Measurements from ENCODE around the gene ZNF234.
"Not testable (repeated sequence)": the region's sequence is repeated elsewhere in the genome, so short reads cannot be mapped to it uniquely, and the experiment has no call there.

Gene ZNF234

DNA sequence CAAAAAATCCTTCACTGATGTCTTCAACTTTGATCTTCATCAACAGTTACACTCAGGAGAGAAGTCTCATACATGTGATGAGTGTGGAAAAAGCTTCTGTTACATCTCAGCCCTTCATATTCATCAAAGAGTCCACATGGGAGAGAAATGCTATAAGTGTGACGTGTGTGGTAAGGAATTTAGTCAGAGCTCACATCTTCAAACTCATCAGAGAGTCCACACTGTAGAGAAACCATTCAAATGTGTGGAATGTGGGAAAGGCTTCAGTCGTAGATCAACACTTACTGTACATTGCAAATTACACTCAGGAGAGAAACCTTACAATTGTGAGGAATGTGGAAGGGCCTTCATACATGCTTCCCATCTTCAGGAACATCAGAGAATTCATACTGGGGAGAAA is 15.1 kb downstream of the ZNF234 start:
- ATAC-seq (no peak), DNase-seq (no peak)
- Mint-ChIP-seq H3K9me3 (peaks cover 30 to 57% of the 10 kb centered on the region in 2 donors), H3K4me1 (no peaks in the 10 kb centered on the region), H3K4me3 (no peak overlapping the region), H3K27me3 (no peaks in the 10 kb centered on the region), H3K27ac (no peak overlapping the region)

DNA sequence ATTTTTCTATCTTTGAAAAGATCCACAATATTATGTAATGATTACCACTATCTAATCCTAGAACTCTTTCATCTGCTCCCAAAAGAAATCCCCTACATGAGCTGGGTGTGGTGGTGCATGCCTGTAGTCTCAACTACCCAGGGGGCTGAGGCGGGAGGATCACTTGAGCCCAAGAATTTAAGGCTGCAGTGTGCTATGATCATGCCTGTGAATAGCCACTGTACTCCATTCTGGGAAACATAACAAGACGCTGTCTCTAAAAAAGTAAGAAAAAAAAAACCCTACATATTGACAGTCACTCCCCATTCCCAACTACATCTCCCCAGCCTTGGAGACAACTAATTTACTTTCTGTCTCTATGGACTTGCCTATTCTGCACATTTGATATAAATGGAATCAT is 22.4 kb downstream of the ZNF234 start:
- DNase-seq (no peak), ATAC-seq (no peak)
- Mint-ChIP-seq H3K4me1 (peaks cover 28% of the 10 kb centered on the region), H3K27ac (no peak overlapping the region), H3K4me3 (no peak overlapping the region), H3K27me3 (no peaks in the 10 kb centered on the region), H3K9me3 (peaks cover 36 to 42% of the 10 kb centered on the region in 2 donors)

DNA sequence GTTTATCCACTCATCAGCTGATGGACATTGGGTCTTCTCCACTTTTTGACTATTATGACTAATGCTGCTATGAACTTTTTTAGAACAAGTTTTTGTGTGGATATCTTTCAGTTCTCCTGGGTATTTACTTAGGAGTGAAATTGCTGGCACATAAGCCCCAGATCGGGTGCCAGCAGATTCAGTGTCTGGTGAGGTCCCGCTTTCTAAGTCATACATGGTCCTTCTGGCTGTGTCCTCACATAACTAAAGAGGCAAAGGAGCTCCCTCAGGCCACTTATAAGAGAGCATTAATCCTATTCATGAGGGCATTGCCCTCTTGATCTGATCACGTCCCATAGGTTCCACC is 22.9 kb downstream of the ZNF234 start:
- Mint-ChIP-seq H3K4me3 (peak overlapping the region; percentile 97), H3K9me3 (peaks cover 36 to 39% of the 10 kb centered on the region in 2 donors), H3K27me3 (no peaks in the 10 kb centered on the region), H3K27ac (peak overlapping the region in 1 of 2 donors; percentile 96), H3K4me1 (peaks cover 28% of the 10 kb centered on the region)
- no peak for ATAC-seq
- no peak for DNase-seq

DNA sequence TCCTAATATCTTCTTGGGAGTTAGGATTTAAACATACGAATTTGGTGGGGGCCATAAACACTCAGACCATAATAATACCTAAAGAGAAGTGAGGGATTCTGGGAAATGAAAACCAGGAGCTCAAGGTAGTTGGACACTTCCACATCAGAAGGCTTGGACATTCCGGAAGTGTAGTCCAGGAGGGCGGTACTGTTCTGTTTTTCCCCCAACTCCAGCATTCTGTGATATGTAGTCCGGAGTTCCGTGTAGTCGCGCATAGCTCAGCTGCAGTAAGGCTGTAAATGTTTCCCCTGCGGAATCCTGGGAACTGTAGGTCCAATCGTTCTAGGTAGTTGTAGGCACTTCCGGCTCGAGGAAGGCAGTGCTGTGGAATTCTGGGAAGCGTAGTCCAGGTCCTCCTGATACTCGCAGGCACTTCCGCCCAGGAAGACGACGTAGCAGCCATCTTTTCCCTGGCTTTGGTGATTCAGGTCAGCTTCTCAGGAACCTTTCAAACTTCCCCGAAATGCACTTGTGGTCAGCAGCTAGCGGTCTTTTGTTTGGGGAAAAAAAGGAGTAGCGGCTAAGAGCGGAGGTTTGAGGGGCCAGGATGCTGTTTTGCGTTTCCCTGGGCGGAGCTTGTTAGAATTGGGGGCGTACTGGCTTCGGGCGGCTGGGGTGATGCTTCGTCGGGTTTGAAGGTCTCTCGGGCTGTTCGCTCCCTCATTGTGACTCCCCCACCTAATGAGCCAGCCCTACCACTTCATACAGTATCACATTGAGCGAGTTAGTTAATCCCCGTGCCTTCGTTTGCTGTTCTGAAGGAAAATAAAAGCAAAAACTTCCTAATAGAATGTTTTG is 23.5 kb downstream of the ZNF234 start, which contains the start of gene ZNF226:
Gene ZNF226 (plus strand): TSS at position 428 of the 840 bp plus-strand sequence. CDS start 4,981 bp downstream, outside the sequence.
- H3K9me3 Mint-ChIP-seq = peaks cover 34 to 36% of the 10 kb centered on the region in 2 donors
- H3K27me3 Mint-ChIP-seq = no peaks in the 10 kb centered on the region
- DNase-seq = peak; percentile 66 to 81
- peak; percentile 89 for ATAC-seq
- peak within 1 kb of the TSS; percentile 96 to 97 for H3K27ac Mint-ChIP-seq
- peak within 1 kb of the TSS; percentile 97 for H3K4me3 Mint-ChIP-seq
- peaks cover 28% of the 10 kb centered on the region for H3K4me1 Mint-ChIP-seq

DNA sequence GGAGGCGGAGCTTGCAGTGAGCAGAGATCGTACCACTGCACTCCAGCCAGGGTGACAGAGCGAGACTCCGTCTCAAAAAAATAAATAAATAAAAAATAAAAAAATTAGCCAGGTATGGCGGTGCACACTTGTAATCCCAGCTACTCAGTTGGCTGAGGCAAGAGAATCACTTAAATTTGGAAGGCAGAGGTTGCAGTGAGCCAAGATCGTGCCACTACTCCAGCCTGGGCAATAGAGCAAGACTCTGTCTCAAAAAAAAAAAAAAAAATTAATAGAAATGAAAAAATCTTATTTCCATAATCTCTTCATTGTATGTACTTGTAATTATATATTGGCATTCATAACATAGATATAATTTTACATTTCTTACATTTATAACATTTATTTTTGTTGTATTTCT is 29.3 kb downstream of the ZNF234 start:
- DNase-seq, H3K27me3 Mint-ChIP-seq, H3K4me3 Mint-ChIP-seq, ATAC-seq, H3K27ac Mint-ChIP-seq: not testable (repeated sequence)
- Mint-ChIP-seq H3K4me1 (peaks cover 19% of the 10 kb centered on the region), H3K9me3 (peaks cover 47 to 57% of the 10 kb centered on the region in 2 donors)

DNA sequence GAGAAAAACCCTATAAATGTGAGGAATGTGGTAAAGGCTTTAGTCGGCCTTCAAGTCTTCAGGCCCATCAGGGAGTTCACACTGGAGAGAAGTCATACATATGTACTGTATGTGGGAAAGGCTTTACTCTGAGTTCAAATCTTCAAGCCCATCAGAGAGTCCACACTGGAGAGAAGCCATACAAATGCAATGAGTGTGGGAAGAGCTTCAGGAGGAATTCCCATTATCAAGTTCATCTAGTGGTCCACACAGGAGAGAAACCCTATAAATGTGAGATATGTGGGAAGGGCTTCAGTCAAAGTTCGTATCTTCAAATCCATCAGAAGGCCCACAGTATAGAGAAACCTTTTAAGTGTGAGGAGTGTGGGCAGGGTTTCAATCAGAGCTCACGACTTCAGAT is 35.2 kb downstream of the ZNF234 start:
- no peak overlapping the region for H3K27ac Mint-ChIP-seq
- ATAC-seq = no peak
- no peak for DNase-seq
- no peaks in the 10 kb centered on the region for H3K4me1 Mint-ChIP-seq
- peaks cover 56 to 82% of the 10 kb centered on the region in 2 donors for H3K9me3 Mint-ChIP-seq
- H3K4me3 Mint-ChIP-seq = no peak overlapping the region
- no peaks in the 10 kb centered on the region for H3K27me3 Mint-ChIP-seq

DNA sequence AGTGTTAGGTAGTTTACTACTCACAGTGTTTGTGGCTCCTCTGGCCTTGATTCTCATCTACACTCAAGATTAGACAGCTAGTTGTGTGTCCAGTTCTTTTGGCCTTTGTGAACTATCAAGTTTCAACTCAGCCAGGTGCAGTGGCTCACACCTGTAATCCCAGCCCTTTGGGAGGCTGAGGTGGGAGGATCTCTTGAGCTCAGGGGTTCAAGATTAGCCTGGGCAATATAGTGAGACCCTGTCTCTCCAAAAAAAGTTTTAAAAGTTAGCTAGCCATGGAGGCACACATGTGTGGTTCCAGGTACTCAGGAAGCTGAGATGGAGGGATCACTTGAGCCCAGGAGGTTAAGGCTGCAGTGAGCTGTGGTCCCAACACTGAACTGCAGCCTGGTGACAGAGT is 39.6 kb downstream of the ZNF234 start:
- ATAC-seq (no peak), DNase-seq (no peak)
- H3K9me3 Mint-ChIP-seq = peaks cover 36 to 59% of the 10 kb centered on the region in 2 donors
- no peak overlapping the region for H3K4me3 Mint-ChIP-seq
- no peak overlapping the region for H3K27ac Mint-ChIP-seq
- no peaks in the 10 kb centered on the region for H3K27me3 Mint-ChIP-seq
- no peaks in the 10 kb centered on the region for H3K4me1 Mint-ChIP-seq

DNA sequence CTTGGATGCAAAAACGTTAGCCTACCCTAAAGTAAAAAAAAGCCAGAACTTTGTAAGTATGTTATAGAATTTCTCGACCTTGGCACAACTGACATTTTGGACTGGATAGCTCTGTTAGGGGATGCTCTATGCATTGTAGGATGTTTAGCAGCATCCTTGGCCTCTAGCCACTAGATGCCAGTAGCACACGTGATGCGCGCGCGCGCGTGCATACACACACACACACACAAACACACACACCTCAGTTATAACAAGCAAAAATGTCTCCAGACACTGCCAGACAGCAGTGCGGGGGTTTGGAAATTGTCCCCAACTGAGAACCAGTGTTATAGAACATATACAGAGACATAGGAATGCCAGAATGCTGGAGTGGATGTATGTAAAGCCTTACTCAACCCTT is 40.8 kb downstream of the ZNF234 start:
- no peak overlapping the region for H3K27ac Mint-ChIP-seq
- no peaks in the 10 kb centered on the region for H3K27me3 Mint-ChIP-seq
- no peak for ATAC-seq
- H3K9me3 Mint-ChIP-seq = peaks cover 24 to 54% of the 10 kb centered on the region in 2 donors
- no peaks in the 10 kb centered on the region for H3K4me1 Mint-ChIP-seq
- no peak for DNase-seq
- H3K4me3 Mint-ChIP-seq = no peak overlapping the region

DNA sequence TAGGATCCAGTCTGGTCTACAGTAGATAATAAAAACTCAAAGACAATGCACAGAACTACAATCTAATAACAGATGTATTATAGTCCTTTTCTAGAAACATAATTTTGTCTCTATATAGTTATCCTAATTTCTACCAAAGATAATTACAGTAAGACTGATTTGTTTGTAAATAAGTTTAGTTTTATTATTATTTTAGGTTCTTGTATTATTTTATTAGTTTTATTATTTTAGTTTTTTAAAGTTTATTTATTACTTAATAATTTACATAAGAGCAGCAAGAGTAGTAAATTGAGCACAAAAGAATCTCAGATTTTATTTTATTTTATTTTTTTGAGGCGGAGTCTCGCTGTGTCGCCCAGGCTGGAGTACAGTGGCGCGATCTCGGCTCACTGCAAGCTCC is 48.7 kb downstream of the ZNF234 start:
- peaks cover 32 to 54% of the 10 kb centered on the region in 2 donors for H3K9me3 Mint-ChIP-seq

DNA sequence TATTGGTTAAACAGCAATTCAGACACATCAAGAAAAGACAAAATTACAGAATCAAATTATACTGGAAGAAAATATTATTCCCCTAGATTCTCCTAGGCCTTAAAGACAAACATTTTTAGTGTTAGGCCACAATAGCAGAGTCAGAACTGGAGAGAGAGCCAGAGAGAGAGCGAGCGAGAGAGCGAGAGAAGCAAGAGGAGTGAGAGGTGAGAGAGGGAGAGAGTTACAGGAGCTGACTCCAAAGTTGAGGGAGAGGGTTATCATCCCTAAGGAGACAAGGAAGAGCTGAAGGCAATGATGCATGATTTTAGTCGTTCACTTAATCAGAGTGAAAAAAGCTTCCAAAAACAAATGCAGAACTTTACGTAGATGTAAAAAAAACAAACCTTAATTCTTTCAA is 50.8 kb downstream of the ZNF234 start:
- H3K27ac Mint-ChIP-seq = no peak overlapping the region
- H3K4me1 Mint-ChIP-seq = no peaks in the 10 kb centered on the region
- H3K4me3 Mint-ChIP-seq = no peak overlapping the region
- DNase-seq (no peak), ATAC-seq (no peak)
- H3K9me3 Mint-ChIP-seq = peaks cover 43 to 50% of the 10 kb centered on the region in 2 donors
- H3K27me3 Mint-ChIP-seq = no peaks in the 10 kb centered on the region

More for the DNA sequence above, 48.7 kb downstream of the ZNF234 start:
- H3K27me3 Mint-ChIP-seq = no peaks in the 10 kb centered on the region
- no peak overlapping the region for H3K4me3 Mint-ChIP-seq
- H3K4me1 Mint-ChIP-seq = no peaks in the 10 kb centered on the region
- DNase-seq = no peak
- ATAC-seq = no peak
- no peak overlapping the region for H3K27ac Mint-ChIP-seq

DNA sequence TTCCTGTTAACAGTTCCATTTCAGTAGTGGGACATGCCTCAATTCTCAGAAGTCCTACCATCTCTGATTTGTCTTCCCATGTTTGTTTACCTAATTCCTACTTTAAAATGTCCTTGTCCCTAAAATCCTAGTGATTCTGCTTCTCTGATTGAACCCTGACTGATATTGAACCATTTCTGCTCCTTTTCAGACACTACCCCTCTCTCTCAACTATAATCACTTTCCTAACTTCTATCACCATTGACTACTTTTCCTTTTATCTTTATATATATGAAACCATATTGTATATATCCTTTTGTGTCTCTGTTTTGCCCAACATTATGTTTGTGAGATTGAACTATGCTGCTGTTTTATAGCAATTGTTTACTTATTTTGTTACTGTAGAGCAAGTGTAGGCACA is 55.4 kb downstream of the ZNF234 start:
- Mint-ChIP-seq H3K27ac (no peak overlapping the region), H3K4me3 (no peak overlapping the region), H3K4me1 (no peaks in the 10 kb centered on the region), H3K9me3 (peaks cover 29 to 31% of the 10 kb centered on the region in 2 donors), H3K27me3 (no peaks in the 10 kb centered on the region)
- DNase-seq (no peak), ATAC-seq (no peak)

DNA sequence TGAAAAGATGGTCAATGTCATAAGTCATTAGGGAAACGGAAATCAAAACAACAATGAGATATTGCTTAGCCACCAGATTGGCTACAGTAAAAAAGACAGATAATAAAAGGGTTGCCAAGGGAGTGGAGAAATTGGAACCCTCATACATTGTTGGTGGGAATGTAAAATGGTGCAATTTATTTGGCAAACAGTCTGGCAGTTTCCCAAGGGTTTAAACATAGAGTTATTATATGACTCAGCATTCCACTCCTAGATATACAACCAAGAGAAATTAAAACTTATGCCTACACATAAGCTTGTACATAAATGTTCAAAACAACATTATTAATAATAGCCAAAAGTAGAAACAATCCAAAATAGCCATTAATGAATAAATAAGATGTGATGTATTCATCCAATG is 61.1 kb downstream of the ZNF234 start:
- H3K4me3 Mint-ChIP-seq = no peak overlapping the region
- H3K27ac Mint-ChIP-seq = no peak overlapping the region
- no peak for DNase-seq
- no peaks in the 10 kb centered on the region for H3K27me3 Mint-ChIP-seq
- no peak for ATAC-seq
- peaks cover 6% of the 10 kb centered on the region for H3K4me1 Mint-ChIP-seq
- H3K9me3 Mint-ChIP-seq = peaks cover 21 to 30% of the 10 kb centered on the region in 2 donors

DNA sequence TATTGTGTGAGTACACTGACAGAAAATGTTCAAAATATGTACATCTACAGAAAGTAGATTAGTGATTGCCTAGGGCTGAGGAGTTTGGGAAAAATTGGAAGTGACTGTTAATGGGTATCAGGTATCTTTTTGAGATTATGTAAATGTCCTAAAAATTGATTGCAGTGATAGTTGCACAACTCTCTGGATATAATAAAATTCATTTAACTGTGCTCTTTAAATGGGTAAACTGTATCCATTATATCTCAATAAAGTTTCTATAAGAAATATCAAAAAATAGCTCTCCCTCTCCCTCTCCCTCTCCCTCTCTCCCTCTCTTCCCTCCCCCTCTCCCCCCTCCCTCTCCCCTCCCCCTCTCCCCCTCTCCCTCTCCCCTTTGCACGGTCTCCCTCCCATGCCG is 61.6 kb downstream of the ZNF234 start:
- H3K4me3 Mint-ChIP-seq = no peak overlapping the region
- no peak overlapping the region for H3K27ac Mint-ChIP-seq
- H3K27me3 Mint-ChIP-seq = no peaks in the 10 kb centered on the region
- H3K4me1 Mint-ChIP-seq = peaks cover 11% of the 10 kb centered on the region
- peaks cover 23 to 30% of the 10 kb centered on the region in 2 donors for H3K9me3 Mint-ChIP-seq
- DNase-seq (no peak), ATAC-seq (no peak)

DNA sequence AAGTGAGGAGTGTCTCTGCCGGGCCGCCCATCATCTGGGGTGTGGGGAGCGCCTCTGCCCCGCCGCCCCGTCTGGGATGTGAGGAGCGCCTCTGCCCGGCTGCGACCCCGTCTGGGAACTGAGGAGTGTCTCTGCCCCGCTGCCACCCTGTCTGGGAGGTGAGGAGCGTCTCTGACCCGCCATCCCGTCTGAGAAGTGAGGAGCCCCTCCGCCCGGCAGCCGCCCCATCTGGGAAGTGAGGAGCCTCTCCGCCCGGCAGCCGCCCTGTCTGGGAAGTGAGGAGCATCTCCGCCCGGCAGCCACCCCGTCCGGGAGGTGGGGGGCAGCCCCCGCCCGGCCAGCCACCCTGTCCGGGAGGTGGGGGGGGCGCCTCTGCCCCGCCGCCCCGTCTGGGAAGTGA is 62.5 kb downstream of the ZNF234 start:
- H3K27ac Mint-ChIP-seq, H3K27me3 Mint-ChIP-seq, DNase-seq, H3K4me3 Mint-ChIP-seq, ATAC-seq: not testable (repeated sequence)
- Mint-ChIP-seq H3K9me3 (peaks cover 25 to 28% of the 10 kb centered on the region in 2 donors), H3K4me1 (peaks cover 11% of the 10 kb centered on the region)

DNA sequence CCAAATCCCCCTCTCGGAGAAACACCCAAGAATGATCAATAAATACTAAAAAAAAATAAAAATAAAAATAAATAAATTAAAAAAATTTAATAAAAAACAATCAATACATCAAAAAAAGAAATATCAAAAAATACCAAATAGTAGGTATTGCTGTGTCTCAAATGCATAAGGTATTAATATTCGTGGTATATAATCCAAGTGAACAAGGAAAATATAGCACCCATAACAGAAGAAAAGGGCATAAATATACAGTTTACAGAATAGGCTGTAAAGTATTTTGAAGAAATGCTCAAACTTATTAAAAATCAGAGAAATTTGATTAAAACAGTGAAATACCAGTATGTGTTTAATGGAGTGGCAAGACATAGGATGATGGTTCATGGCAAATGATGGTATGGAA is 63.4 kb downstream of the ZNF234 start:
- H3K27ac Mint-ChIP-seq = no peak overlapping the region
- peaks cover 11% of the 10 kb centered on the region for H3K4me1 Mint-ChIP-seq
- DNase-seq = no peak
- H3K9me3 Mint-ChIP-seq = peaks cover 18 to 24% of the 10 kb centered on the region in 2 donors
- ATAC-seq = no peak
- no peaks in the 10 kb centered on the region for H3K27me3 Mint-ChIP-seq
- H3K4me3 Mint-ChIP-seq = no peak overlapping the region

DNA sequence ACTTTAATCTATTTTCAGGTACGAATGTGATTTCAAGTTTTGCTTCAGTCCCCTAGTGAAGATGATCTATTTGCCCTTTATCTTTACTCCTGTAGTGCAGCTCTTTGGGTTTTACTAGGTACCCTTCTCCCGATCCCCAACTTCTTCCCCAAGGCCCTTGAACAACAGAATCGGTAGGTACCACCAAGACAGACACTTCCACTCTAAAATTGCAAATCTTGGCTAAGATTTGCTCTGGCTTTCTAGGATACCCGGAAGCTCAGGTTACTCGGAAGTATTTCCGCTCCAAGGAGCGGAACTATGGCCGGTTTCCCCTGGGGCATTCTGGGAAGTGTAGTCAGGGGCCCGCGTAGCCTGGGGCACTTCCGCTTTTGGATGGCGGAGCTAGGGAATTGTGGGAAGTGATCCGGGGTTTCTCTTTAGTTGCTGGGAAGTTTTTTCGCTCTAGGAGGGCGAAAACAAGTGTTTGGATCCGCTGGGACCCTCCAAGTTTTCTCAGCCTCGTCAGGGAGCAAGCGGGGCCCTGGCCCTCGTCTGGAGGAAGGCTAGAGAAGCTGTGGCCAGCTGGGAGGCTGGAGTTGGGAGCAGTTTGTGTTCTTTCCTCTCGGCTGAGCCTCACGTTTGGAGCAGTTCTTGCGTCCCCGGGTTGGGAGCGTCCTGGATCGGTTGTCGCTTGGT is 65.9 kb downstream of the ZNF234 start:
- H3K27ac Mint-ChIP-seq = peak overlapping the region; percentile 86 to 96
- peaks cover 11% of the 10 kb centered on the region for H3K4me1 Mint-ChIP-seq
- ATAC-seq (peak; percentile 93), DNase-seq (peak; percentile 66 to 78)
- peaks cover 14 to 25% of the 10 kb centered on the region in 2 donors for H3K9me3 Mint-ChIP-seq
- no peaks in the 10 kb centered on the region for H3K27me3 Mint-ChIP-seq
- H3K4me3 Mint-ChIP-seq = peak overlapping the region; percentile 92 to 95

Measured in stimulated activated naive CD8-positive, alpha-beta T cell treated with anti-CD3 and anti-CD28 coated beads, Interleukin-15, amount 100 ng/mL, for 72 hours (primary cell).